ENCODE measurements around the gene VGLL4. TPM values are rescaled to one million over a fixed set of nuclear protein-coding genes. Genes with fewer than 3 reads are reported as not detected.
"Not testable (repeated sequence)": the region's sequence is repeated elsewhere in the genome, so short reads cannot be mapped to it uniquely, and the experiment has no call there.

Gene VGLL4
- total RNA-seq, 1 donor from 2014 or later = 29.4 TPM

GRCh38 chr3:11689749-11690148 lies 46.0 kb upstream of the VGLL4 start:
- TF ChIP-seq CTCF (IDR thresholded peaks at IDR 0.05; ENCODE audit: partially characterized antibody, unreplicated experiment) = no peak
- no peaks in the 10 kb centered on the region for H3K36me3 Mint-ChIP-seq (ENCODE audit: unreplicated experiment)
- peaks cover 3% of the 10 kb centered on the region for H3K27me3 Mint-ChIP-seq (ENCODE audit: unreplicated experiment)
- H3K4me1 Mint-ChIP-seq (ENCODE audit: low read depth, unreplicated experiment) = no peaks in the 10 kb centered on the region
- DNase-seq = no peak
- no peak overlapping the region for H3K4me3 Mint-ChIP-seq (ENCODE audit: unreplicated experiment)
- H3K9me3 Mint-ChIP-seq (ENCODE audit: unreplicated experiment) = peaks cover 4% of the 10 kb centered on the region
- H3K27ac Mint-ChIP-seq (ENCODE audit: unreplicated experiment) = no peak overlapping the region

GRCh38 chr3:11684980-11685379 lies 41.3 kb upstream of the VGLL4 start:
- H3K27ac Mint-ChIP-seq (ENCODE audit: unreplicated experiment); H3K36me3 Mint-ChIP-seq (ENCODE audit: unreplicated experiment); DNase-seq; H3K9me3 Mint-ChIP-seq (ENCODE audit: unreplicated experiment); H3K4me1 Mint-ChIP-seq (ENCODE audit: low read depth, unreplicated experiment); H3K27me3 Mint-ChIP-seq (ENCODE audit: unreplicated experiment); H3K4me3 Mint-ChIP-seq (ENCODE audit: unreplicated experiment): not testable (repeated sequence)

- Mint-ChIP-seq H3K4me1 (ENCODE audit: low read depth, unreplicated experiment) (no peaks in the 10 kb centered on the region), H3K36me3 (ENCODE audit: unreplicated experiment) (no peaks in the 10 kb centered on the region), H3K27me3 (ENCODE audit: unreplicated experiment) (no peaks in the 10 kb centered on the region), H3K27ac (ENCODE audit: unreplicated experiment) (no peak overlapping the region), H3K9me3 (ENCODE audit: unreplicated experiment) (no peaks in the 10 kb centered on the region), H3K4me3 (ENCODE audit: unreplicated experiment) (no peak overlapping the region)
- no peak for TF ChIP-seq CTCF (IDR thresholded peaks at IDR 0.05; ENCODE audit: partially characterized antibody, unreplicated experiment)
- DNase-seq = no peak
These were observed 36.8 kb upstream of the VGLL4 start for GRCh38 chr3:11680509-11680908.

GRCh38 chr3:11679964-11680363 lies 36.2 kb upstream of the VGLL4 start:
- no peak for DNase-seq
- no peak for TF ChIP-seq CTCF (IDR thresholded peaks at IDR 0.05; ENCODE audit: partially characterized antibody, unreplicated experiment)
- no peaks in the 10 kb centered on the region for H3K4me1 Mint-ChIP-seq (ENCODE audit: low read depth, unreplicated experiment)
- no peaks in the 10 kb centered on the region for H3K27me3 Mint-ChIP-seq (ENCODE audit: unreplicated experiment)
- H3K36me3 Mint-ChIP-seq (ENCODE audit: unreplicated experiment) = no peaks in the 10 kb centered on the region
- no peak overlapping the region for H3K4me3 Mint-ChIP-seq (ENCODE audit: unreplicated experiment)
- H3K9me3 Mint-ChIP-seq (ENCODE audit: unreplicated experiment) = no peaks in the 10 kb centered on the region
- H3K27ac Mint-ChIP-seq (ENCODE audit: unreplicated experiment) = no peak overlapping the region

GRCh38 chr3:11672363-11672762 lies 28.6 kb upstream of the VGLL4 start:
- H3K4me1 Mint-ChIP-seq (ENCODE audit: low read depth, unreplicated experiment) = peaks cover 2% of the 10 kb centered on the region
- H3K4me3 Mint-ChIP-seq (ENCODE audit: unreplicated experiment) = no peak overlapping the region
- H3K36me3 Mint-ChIP-seq (ENCODE audit: unreplicated experiment) = no peaks in the 10 kb centered on the region
- no peaks in the 10 kb centered on the region for H3K27me3 Mint-ChIP-seq (ENCODE audit: unreplicated experiment)
- H3K27ac Mint-ChIP-seq (ENCODE audit: unreplicated experiment) = no peak overlapping the region
- no peak for TF ChIP-seq CTCF (IDR thresholded peaks at IDR 0.05; ENCODE audit: partially characterized antibody, unreplicated experiment)
- no peaks in the 10 kb centered on the region for H3K9me3 Mint-ChIP-seq (ENCODE audit: unreplicated experiment)
- DNase-seq = no peak

- Mint-ChIP-seq H3K4me1 (ENCODE audit: low read depth, unreplicated experiment) (peaks cover 2% of the 10 kb centered on the region), H3K27ac (ENCODE audit: unreplicated experiment) (no peak overlapping the region), H3K36me3 (ENCODE audit: unreplicated experiment) (no peaks in the 10 kb centered on the region), H3K4me3 (ENCODE audit: unreplicated experiment) (no peak overlapping the region), H3K27me3 (ENCODE audit: unreplicated experiment) (no peaks in the 10 kb centered on the region), H3K9me3 (ENCODE audit: unreplicated experiment) (no peaks in the 10 kb centered on the region)
- no peak for DNase-seq
- no peak for TF ChIP-seq CTCF (IDR thresholded peaks at IDR 0.05; ENCODE audit: partially characterized antibody, unreplicated experiment)
These were observed 28.0 kb upstream of the VGLL4 start for GRCh38 chr3:11671648-11672100.

Data from glutamatergic neuron (in vitro differentiated cells).